H1 (cell line): ENCODE results near the gene LRRC27. TPM values are rescaled to one million over a fixed set of nuclear protein-coding genes. Genes with fewer than 3 reads are reported as not detected.

Experiments
- CTCF ChIA-PET: fragments of 300-600 bp; sonication (Branson Sonifier 250); formaldehyde crosslinking; loops from one replicate; lab custom pipeline; 2021; ENCODE audit not compliant: partially characterized antibody; lab: Charles Lee
- POLR2A ChIA-PET: fragments of 300-600 bp; sonication (Branson Sonifier 250); formaldehyde crosslinking; loops from one replicate; lab custom pipeline; 2021; ENCODE audit warnings: inconsistent platforms; ENCODE audit not compliant: partially characterized antibody; lab: Charles Lee
- DNase-seq, 2 experiments: peaks; one replicate each; pipeline versions ENCODE4 v3.0.0 to v3.0.0-alpha.2; 2010 to 2022; ENCODE audit warnings: low spot score in 2 of 2, low read depth in 1 of 2, mixed read lengths in 1 of 2
- FAIRE-seq: peaks from 2 replicates; lab custom pipeline; 2011; peaks lifted over from hg19 to GRCh38; lab: Jason Lieb, UNC
- H2AFZ ChIP-seq: 2 replicates; pipeline ENCODE4 v1.8.1; 2012; ENCODE audit warnings: low read length, inconsistent platforms
- H2AK5ac ChIP-seq: 2 replicates; pipeline ENCODE4 v1.6.1; 2013; ENCODE audit warnings: low read depth, low read length
- H2BK120ac ChIP-seq: replicated peaks from 2 replicates; pipeline ENCODE3; 2013; ENCODE audit warnings: low read depth, low read length, inconsistent platforms
- H2BK12ac ChIP-seq: 2 replicates; pipeline ENCODE4 v1.6.1; 2013; ENCODE audit warnings: low read depth, low read length
- H2BK15ac ChIP-seq: 2 replicates; pipeline ENCODE4 v1.6.1; 2013; ENCODE audit warnings: low read length
- H2BK20ac ChIP-seq: 2 replicates; pipeline ENCODE4 v1.6.1; 2013; ENCODE audit warnings: low read length
- H2BK5ac ChIP-seq: 2 replicates; pipeline ENCODE4 v1.6.1; 2013; ENCODE audit warnings: low read depth, low read length
- H3K14ac ChIP-seq: 2 replicates; pipeline ENCODE4 v1.6.1; 2013; ENCODE audit warnings: inconsistent platforms; ENCODE audit not compliant: insufficient read length
- H3K18ac ChIP-seq: 2 replicates; pipeline ENCODE4 v1.6.1; 2013; ENCODE audit warnings: low read length; ENCODE audit errors: extremely low read depth
- H3K23ac ChIP-seq: 2 replicates; pipeline ENCODE4 v1.6.1; 2013; ENCODE audit warnings: inconsistent platforms; ENCODE audit not compliant: insufficient read length
- H3K23me2 ChIP-seq: 2 replicates; pipeline ENCODE4 v1.6.1; 2013; ENCODE audit warnings: low read depth, low read length
- H3K27ac ChIP-seq: 2 replicates; pipeline ENCODE4 v1.6.1; 2011; ENCODE audit warnings: low read depth, low read length, inconsistent platforms
- H3K27me3 ChIP-seq, 4 experiments: replicated peaks in 1 of 4; 1 replicate in 1 of 4; 2 replicates in 3 of 4; pipeline versions ENCODE4 v1.6.1 to v1.8.1; 2011 to 2013; ENCODE audit warnings: low read length in 3 of 4, mild to moderate bottlenecking in 3 of 4, inconsistent platforms in 2 of 4, mixed read lengths in 2 of 4, moderate library complexity in 1 of 4; ENCODE audit not compliant: control insufficient read depth in 3 of 4, insufficient read depth in 3 of 4; ENCODE audit errors: extremely low read depth in 1 of 4
- H3K36me3 ChIP-seq, 4 experiments: 2 replicates each; pipeline versions ENCODE4 v1.6.1 to v1.8.1; 2011 to 2013; ENCODE audit warnings: mild to moderate bottlenecking in 4 of 4, low read length in 3 of 4, moderate library complexity in 2 of 4, control low read depth in 1 of 4, inconsistent platforms in 1 of 4; ENCODE audit not compliant: insufficient read depth in 4 of 4, control insufficient read depth in 2 of 4
- H3K4ac ChIP-seq: replicated peaks from 2 replicates; pipeline ENCODE3; 2013; ENCODE audit warnings: low read length, low read depth, mixed read lengths, inconsistent platforms; ENCODE audit not compliant: insufficient read length
- H3K4me1 ChIP-seq, 4 experiments: replicated peaks in 1 of 4; 1 replicate in 1 of 4; 2 replicates in 3 of 4; pipeline versions ENCODE4 v1.6.1 to v1.8.1; 2011 to 2013; ENCODE audit warnings: low read length in 3 of 4, inconsistent platforms in 2 of 4, mixed read lengths in 1 of 4; ENCODE audit not compliant: insufficient read depth in 4 of 4, control insufficient read depth in 3 of 4
- H3K4me2 ChIP-seq, 2 experiments: 2 replicates each; pipeline versions ENCODE4 v1.6.1 to v1.8.1; 2011 to 2013; ENCODE audit warnings: low read depth in 2 of 2, low read length in 2 of 2, control low read depth in 1 of 2, inconsistent platforms in 1 of 2, mild to moderate bottlenecking in 1 of 2; ENCODE audit not compliant: insufficient read depth in 1 of 2
- H3K4me3 ChIP-seq, 4 experiments: fragments of 200-600, 300-600 bp in 1 of 4; sonication (generic), shearing (Covaris generic), sonication (Bioruptor Twin) in 1 of 4; 2 replicates each; pipeline versions ENCODE4 v1.5.1 to v1.8.1; 2011 to 2016; ENCODE audit warnings: low read length in 4 of 4, low read depth in 3 of 4, control low read depth in 2 of 4, inconsistent platforms in 2 of 4, mild to moderate bottlenecking in 2 of 4, mixed read lengths in 1 of 4, moderate library complexity in 1 of 4; ENCODE audit not compliant: insufficient read depth in 2 of 4; ENCODE audit errors: extremely low read depth in 1 of 4
- H3K56ac ChIP-seq: replicated peaks from 2 replicates; pipeline ENCODE3; 2013; ENCODE audit warnings: low read depth, mild to moderate bottlenecking, mixed read lengths, low read length, inconsistent platforms; ENCODE audit not compliant: insufficient read length
- H3K79me1 ChIP-seq: 2 replicates; pipeline ENCODE4 v1.6.1; 2013; ENCODE audit warnings: low read depth, low read length, control low read depth
- H3K79me2 ChIP-seq, 2 experiments: 2 replicates each; pipeline versions ENCODE4 v1.6.1 to v1.8.1; 2012 to 2013; ENCODE audit warnings: low read length in 2 of 2, mild to moderate bottlenecking in 2 of 2, inconsistent platforms in 1 of 2; ENCODE audit not compliant: insufficient read depth in 2 of 2, control insufficient read depth in 1 of 2
- H3K9ac ChIP-seq, 4 experiments: replicated peaks in 1 of 4; 1 replicate in 1 of 4; 2 replicates in 3 of 4; pipeline versions ENCODE4 v1.6.1 to v1.8.1; 2011 to 2013; ENCODE audit warnings: low read depth in 3 of 4, low read length in 3 of 4, control low read depth in 2 of 4, mild to moderate bottlenecking in 2 of 4, moderate library complexity in 2 of 4, inconsistent platforms in 1 of 4; ENCODE audit errors: extremely low read depth in 1 of 4
- H3K9me3 ChIP-seq, 2 experiments: 2 replicates each; pipeline versions ENCODE4 v1.6.1 to v1.8.1; 2012 to 2013; ENCODE audit warnings: mild to moderate bottlenecking in 2 of 2, moderate library complexity in 2 of 2, control low read depth in 1 of 2, inconsistent platforms in 1 of 2, low read depth in 1 of 2, low read length in 1 of 2, mixed read lengths in 1 of 2; ENCODE audit not compliant: insufficient read depth in 2 of 2
- H4K20me1 ChIP-seq, 2 experiments: replicated peaks in 1 of 2; 2 replicates each; pipeline versions ENCODE3 to v1.8.1; 2011 to 2013; ENCODE audit warnings: inconsistent platforms in 2 of 2, low read length in 2 of 2, mild to moderate bottlenecking in 1 of 2; ENCODE audit not compliant: insufficient read depth in 2 of 2, control insufficient read depth in 1 of 2
- H4K5ac ChIP-seq: 2 replicates; pipeline ENCODE4 v1.6.1; 2013; ENCODE audit warnings: low read length, low read depth, mixed read lengths, inconsistent platforms; ENCODE audit not compliant: insufficient read length
- H4K8ac ChIP-seq: 2 replicates; pipeline ENCODE4 v1.8.0; 2013; ENCODE audit warnings: mild to moderate bottlenecking, moderate library complexity, low read length, inconsistent platforms; ENCODE audit not compliant: insufficient read depth; ENCODE audit errors: extremely low read depth
- H4K91ac ChIP-seq: replicated peaks from 2 replicates; pipeline ENCODE3; 2013; ENCODE audit warnings: low read length, mixed read lengths, inconsistent platforms; ENCODE audit not compliant: insufficient read length
- TAF1 ChIP-seq: IDR thresholded peaks from 2 replicates; pipeline ENCODE4 v1.6.1; 2011; ENCODE audit warnings: mild to moderate bottlenecking, low read depth, low read length
- WGBS, 2 experiments: shearing (Covaris generic) in 1 of 2; methylation state at CpG; one replicate each; pipeline versions ENCODE4 v1.1.6 to v1.1.7; 2013 to 2015; ENCODE audit warnings: low lambda C conversion rate in 2 of 2, mixed read lengths in 2 of 2, inconsistent platforms in 1 of 2, low coverage in 1 of 2, missing lambda C conversion rate in 1 of 2; ENCODE audit not compliant: insufficient replicate concordance in 2 of 2, insufficient coverage in 1 of 2, insufficient read length in 1 of 2; ENCODE audit errors: extremely low coverage in 1 of 2, missing lambda C conversion rate in 1 of 2; 5-methylcytosine and 5-hydroxymethylcytosine counted together
- polyA plus RNA-seq, 7 experiments: library from polyadenylated mRNA; depleted of rRNA in 3 of 7; stranded (reverse) in 5 of 7; unstranded in 2 of 7; fragments of >200 nt in 5 of 7; fragments of 200-250 nt in 2 of 7; gene quantifications; 1 replicate in 5 of 7; 2 replicates in 1 of 7; 4 replicates in 1 of 7; pipeline versions ENCODE4 v1.2.1 to v1.2.3, GENCODE V29; 2011 to 2013; ENCODE audit warnings: missing spikeins in 2 of 7, mixed read lengths in 2 of 7
- total RNA-seq: library from RNA; stranded (reverse); fragmentation: NEBNext Ultra II Directional; extraction: Animal tissue kit (Norgen Biotek cat#: 25700); gene quantifications from 2 replicates; pipeline ENCODE4 v1.2.1, GENCODE V29; 2021
- TF ChIP-seq, protein P1 (sequence below): IDR thresholded peaks from 2 replicates; pipeline ENCODE4 v1.6.1; 2012; ENCODE audit warnings: low read length, inconsistent platforms

Gene LRRC27
- total and polyA plus RNA-seq, 2 of the 8 experiments (the other 6 are each of a cell fraction or from before 2014, with no cell fraction given), result 1.2 to 3.8 TPM

DNA sequence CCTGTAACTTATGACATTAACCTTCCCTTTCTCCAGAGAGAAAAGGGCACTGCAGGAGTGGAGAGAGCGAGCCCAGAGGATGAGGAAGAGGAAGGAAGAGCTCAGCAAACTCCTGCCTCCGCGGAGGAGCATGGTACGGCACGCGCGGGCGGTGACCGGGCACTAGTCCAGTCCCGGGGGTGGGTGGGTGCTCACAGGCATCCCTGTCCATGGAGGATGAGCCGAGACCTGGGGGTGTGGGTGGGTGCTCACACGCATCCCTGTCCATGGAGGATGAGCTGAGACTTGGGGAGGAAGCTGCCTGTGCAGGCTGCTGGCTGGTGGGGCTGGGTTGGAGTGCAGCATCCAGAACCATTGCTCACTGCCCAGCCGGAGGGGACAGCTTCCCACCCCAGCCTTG is 23.8 kb downstream of the LRRC27 start:
- no peak overlapping the region for H4K91ac ChIP-seq
- POLR2A ChIA-PET, result no interaction called here
- no peaks in the 10 kb centered on the region for H3K23me2 ChIP-seq
- TF ChIP-seq TAF1, result no peak
- TF ChIP-seq, protein P1, sequence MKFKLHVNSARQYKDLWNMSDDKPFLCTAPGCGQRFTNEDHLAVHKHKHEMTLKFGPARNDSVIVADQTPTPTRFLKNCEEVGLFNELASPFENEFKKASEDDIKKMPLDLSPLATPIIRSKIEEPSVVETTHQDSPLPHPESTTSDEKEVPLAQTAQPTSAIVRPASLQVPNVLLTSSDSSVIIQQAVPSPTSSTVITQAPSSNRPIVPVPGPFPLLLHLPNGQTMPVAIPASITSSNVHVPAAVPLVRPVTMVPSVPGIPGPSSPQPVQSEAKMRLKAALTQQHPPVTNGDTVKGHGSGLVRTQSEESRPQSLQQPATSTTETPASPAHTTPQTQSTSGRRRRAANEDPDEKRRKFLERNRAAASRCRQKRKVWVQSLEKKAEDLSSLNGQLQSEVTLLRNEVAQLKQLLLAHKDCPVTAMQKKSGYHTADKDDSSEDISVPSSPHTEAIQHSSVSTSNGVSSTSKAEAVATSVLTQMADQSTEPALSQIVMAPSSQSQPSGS, result no peak
- H2BK12ac ChIP-seq, result no peak overlapping the region
- WGBS, 2 experiments, result 89% methylated on average over 6 of the region's 13 CpGs; no CpG with 5 or more reads in 1 of the 2 experiments
- H3K9me3 ChIP-seq, result no peaks in the 10 kb centered on the region; a peak in 1 of 4 replicates
- H2BK5ac ChIP-seq, result no peak overlapping the region
- H3K18ac ChIP-seq, result no peak overlapping the region
- 0 out of 7 replicates have a peak, but pooled peaks cover 0 to 3% (median 0%) of the 10 kb centered on the region in 4 experiments for H3K4me1 ChIP-seq
- no peak overlapping the region for H4K5ac ChIP-seq
- H3K4me3 ChIP-seq, result no peak overlapping the region
- H2BK120ac ChIP-seq, result no peak overlapping the region
- H2BK20ac ChIP-seq, result no peak overlapping the region
- H2BK15ac ChIP-seq, result no peak overlapping the region
- no peak for DNase-seq
- H2AFZ ChIP-seq, result no peak overlapping the region
- no peak overlapping the region for H4K8ac ChIP-seq
- no peak overlapping the region for H3K4ac ChIP-seq
- no peaks in the 10 kb centered on the region for H3K79me2 ChIP-seq
- peaks cover 0 to 2% (median 1%) of the 10 kb centered on the region in 4 experiments; a peak in 1 of 7 replicates for H3K27me3 ChIP-seq
- H2AK5ac ChIP-seq, result no peak overlapping the region
- no peak overlapping the region for H3K9ac ChIP-seq
- CTCF ChIA-PET, result interaction anchor here (0.6 to 1.8 kb wide), 10 partner anchors 18 to 152 kb away, joined by 3 to 6 read pairs (median 3); no protein-coding TSS in a partner anchor
- no peak overlapping the region for H3K4me2 ChIP-seq
- H3K14ac ChIP-seq, result no peak overlapping the region
- H3K23ac ChIP-seq, result no peak overlapping the region
- FAIRE-seq, result no peak
- no peaks in the 10 kb centered on the region for H3K79me1 ChIP-seq
- no peaks in the 10 kb centered on the region for H3K36me3 ChIP-seq
- H3K27ac ChIP-seq, result no peak overlapping the region
- no peaks in the 10 kb centered on the region for H4K20me1 ChIP-seq
- no peak overlapping the region for H3K56ac ChIP-seq
